Liver (tissue), 9 donors: ENCODE data around the gene GABRG2. TPM values are rescaled to one million over a fixed set of nuclear protein-coding genes. Genes with fewer than 3 reads are reported as not detected.

Experiments used
- DNase-seq: peaks from one replicate; pipeline ENCODE4 v3.0.0-alpha.2; 2017; ENCODE audit warnings: low spot score
- H3K27ac ChIP-seq, 2 donors: one replicate each; pipeline ENCODE4 v1.7.0; 2013; ENCODE audit warnings: inconsistent platforms in 2 of 2, low read length in 2 of 2, control low read depth in 1 of 2, low read depth in 1 of 2, mild to moderate bottlenecking in 1 of 2
- H3K27me3 ChIP-seq, 4 donors: one replicate each; pipeline versions ENCODE4 v1.6.1 to v1.7.0; 2013; ENCODE audit warnings: low read length in 3 of 4, inconsistent platforms in 1 of 4, mild to moderate bottlenecking in 1 of 4, moderate library complexity in 1 of 4; ENCODE audit not compliant: control insufficient read depth in 4 of 4, insufficient read depth in 4 of 4
- H3K36me3 ChIP-seq, 4 donors: one replicate each; pipeline versions ENCODE4 v1.6.1 to v1.7.0; 2013; ENCODE audit warnings: low read length in 3 of 4, mild to moderate bottlenecking in 3 of 4, low read depth in 1 of 4, moderate library complexity in 1 of 4; ENCODE audit not compliant: control insufficient read depth in 4 of 4, insufficient read depth in 3 of 4
- H3K4me1 ChIP-seq, 4 donors: one replicate each; pipeline versions ENCODE4 v1.6.1 to v1.7.0; 2013; ENCODE audit warnings: low read length in 3 of 4, mild to moderate bottlenecking in 3 of 4, moderate library complexity in 1 of 4; ENCODE audit not compliant: control insufficient read depth in 4 of 4, insufficient read depth in 4 of 4
- H3K4me3 ChIP-seq, 3 donors: one replicate each; pipeline versions ENCODE4 v1.6.1 to v1.7.0; 2013; ENCODE audit warnings: low read length in 3 of 3, control low read depth in 1 of 3, low read depth in 1 of 3, mild to moderate bottlenecking in 1 of 3
- H3K9ac ChIP-seq, 2 donors: one replicate each; pipeline ENCODE4 v1.7.0; 2013; ENCODE audit warnings: low read length in 2 of 2, mild to moderate bottlenecking in 2 of 2, moderate library complexity in 2 of 2, control low read depth in 1 of 2, low read depth in 1 of 2
- H3K9me3 ChIP-seq, 4 donors: one replicate each; pipeline versions ENCODE4 v1.6.1 to v1.7.0; 2013; ENCODE audit warnings: low read length in 3 of 4; ENCODE audit not compliant: control insufficient read depth in 4 of 4
- EGR1 ChIP-seq, 2 donors: IDR thresholded peaks; 2 replicates each; pipeline ENCODE4 v1.6.1; 2016 to 2018; ENCODE audit warnings: antibody characterized with exemption in 2 of 2, low read depth in 2 of 2
- FOXA1 ChIP-seq: IDR thresholded peaks from 2 replicates; pipeline ENCODE4 v1.6.1; 2016; ENCODE audit warnings: antibody characterized with exemption
- FOXA2 ChIP-seq: IDR thresholded peaks from 2 replicates; pipeline ENCODE4 v1.6.1; 2016; ENCODE audit warnings: antibody characterized with exemption
- GABPA ChIP-seq, 2 donors: IDR thresholded peaks in 1 of 2; conservative IDR thresholded peaks in 1 of 2; 2 replicates each; pipeline ENCODE4 v1.6.1; 2016; ENCODE audit warnings: antibody characterized with exemption in 2 of 2, mild to moderate bottlenecking in 1 of 2, moderate library complexity in 1 of 2
- HNF4A ChIP-seq, 2 donors: conservative IDR thresholded peaks; 2 replicates each; pipeline ENCODE4 v1.6.1; 2016; ENCODE audit warnings: antibody characterized with exemption in 2 of 2, mild to moderate bottlenecking in 2 of 2
- HNF4G ChIP-seq: IDR thresholded peaks from 2 replicates; pipeline ENCODE4 v1.6.1; 2016; ENCODE audit warnings: antibody characterized with exemption
- JUND ChIP-seq, 2 donors: IDR thresholded peaks; 2 replicates each; pipeline ENCODE4 v1.6.1; 2016; ENCODE audit warnings: antibody characterized with exemption in 2 of 2
- NR2F2 ChIP-seq: IDR thresholded peaks from 2 replicates; pipeline ENCODE4 v1.6.1; 2016; ENCODE audit warnings: antibody characterized with exemption
- RAD21 ChIP-seq, 2 donors: IDR thresholded peaks; 2 replicates each; pipeline ENCODE4 v1.6.1; 2016; ENCODE audit warnings: antibody characterized with exemption in 2 of 2, mild to moderate bottlenecking in 2 of 2
- RXRA ChIP-seq, 2 donors: IDR thresholded peaks; 2 replicates each; pipeline ENCODE4 v1.6.1; 2017 to 2018; ENCODE audit warnings: antibody characterized with exemption in 2 of 2, mild to moderate bottlenecking in 1 of 2
- SP1 ChIP-seq: IDR thresholded peaks from 2 replicates; pipeline ENCODE4 v1.6.1; 2018; ENCODE audit warnings: antibody characterized with exemption, mild to moderate bottlenecking
- TAF1 ChIP-seq: conservative IDR thresholded peaks from 2 replicates; pipeline ENCODE4 v1.6.1; 2016; ENCODE audit warnings: antibody characterized with exemption, mild to moderate bottlenecking
- YY1 ChIP-seq: IDR thresholded peaks from 2 replicates; pipeline ENCODE4 v1.6.1; 2016; ENCODE audit warnings: antibody characterized with exemption, mild to moderate bottlenecking
- WGBS: extraction: QIAGEN DNeasy Blood & Tissue Kit; methylation state at CpG from one replicate; pipeline ENCODE4 v1.1.7; 2013; 5-methylcytosine and 5-hydroxymethylcytosine counted together
- polyA plus RNA-seq, 2 donors: library from polyadenylated mRNA; stranded (reverse) in 1 of 2; unstranded in 1 of 2; fragments of 200-250 nt in 1 of 2; fragments of >200 nt in 1 of 2; fragmentation: Nextera tagmentation in 1 of 2; extraction: Ambion mirVana in 1 of 2; gene quantifications; one replicate each; pipeline versions ENCODE4 v1.2.1 to v1.2.3, GENCODE V29; 2013 to 2015
- total RNA-seq, 2 donors: library from RNA; depleted of rRNA; stranded (reverse); fragments of >200 nt; gene quantifications; one replicate each; pipeline ENCODE4 v1.2.3, GENCODE V29; 2014
- TF ChIP-seq, protein P1 (sequence below): IDR thresholded peaks from 2 replicates; pipeline ENCODE4 v1.6.1; 2016; ENCODE audit warnings: antibody characterized with exemption
- TF ChIP-seq, protein P2 (sequence below): IDR thresholded peaks from 2 replicates; pipeline ENCODE4 v1.6.1; 2016; ENCODE audit warnings: antibody characterized with exemption, mild to moderate bottlenecking
- TF ChIP-seq, protein P3 (sequence below): fragments of 150-350 bp; IDR thresholded peaks from 2 replicates; pipeline ENCODE4 v1.5.1; 2017; ENCODE audit warnings: improper control_type of control experiment, low read depth, low read length; ENCODE audit not compliant: missing input control
- TF ChIP-seq, protein P4 (sequence below): IDR thresholded peaks from 2 replicates; pipeline ENCODE4 v1.6.1; 2016; ENCODE audit warnings: antibody characterized with exemption
- TF ChIP-seq, protein P5 (sequence below): IDR thresholded peaks from 2 replicates; pipeline ENCODE4 v1.6.1; 2016; ENCODE audit warnings: antibody characterized with exemption
- donor health status: healthy.
- donor health status: healthy.
- donor health status: healthy.
- donor health status: healthy.
- donor health status: healthy.

GABRG2 gene
- total and polyA plus RNA-seq, 4 donors: under 0.01 TPM; not detected in 3

DNA sequence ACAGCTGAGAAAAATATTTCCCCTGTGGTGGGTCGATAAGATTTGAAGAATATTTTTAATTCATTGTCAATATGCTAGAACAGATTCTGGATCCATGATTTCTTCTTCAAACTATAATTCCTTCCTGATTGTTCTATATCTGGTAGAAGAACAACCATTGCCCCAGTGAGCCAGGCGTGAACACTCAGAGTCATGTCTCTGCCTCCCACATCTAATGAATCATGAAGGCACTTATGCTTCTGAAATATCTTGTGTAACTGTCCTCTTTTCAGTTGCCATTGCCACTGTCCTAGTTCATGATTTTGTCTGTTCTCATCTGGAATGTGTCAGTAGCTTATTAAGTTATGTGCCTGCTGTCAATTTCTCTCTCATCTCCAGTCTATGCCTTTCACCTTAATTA is 40.0 kb downstream of the GABRG2 start:
- WGBS: 72% methylated on average over 2 of the region's 2 CpGs
- Histone ChIP-seq H3K9ac (no peak overlapping the region), H3K27ac (no peak overlapping the region), H3K4me1 (no peaks in the 10 kb centered on the region), H3K27me3 (no peaks in the 10 kb centered on the region), H3K9me3 (no peaks in the 10 kb centered on the region), H3K4me3 (no peak overlapping the region), H3K36me3 (no peaks in the 10 kb centered on the region)
- TF ChIP-seq, protein P1, sequence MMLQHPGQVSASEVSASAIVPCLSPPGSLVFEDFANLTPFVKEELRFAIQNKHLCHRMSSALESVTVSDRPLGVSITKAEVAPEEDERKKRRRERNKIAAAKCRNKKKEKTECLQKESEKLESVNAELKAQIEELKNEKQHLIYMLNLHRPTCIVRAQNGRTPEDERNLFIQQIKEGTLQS: no peak
- TF ChIP-seq, protein P2, sequence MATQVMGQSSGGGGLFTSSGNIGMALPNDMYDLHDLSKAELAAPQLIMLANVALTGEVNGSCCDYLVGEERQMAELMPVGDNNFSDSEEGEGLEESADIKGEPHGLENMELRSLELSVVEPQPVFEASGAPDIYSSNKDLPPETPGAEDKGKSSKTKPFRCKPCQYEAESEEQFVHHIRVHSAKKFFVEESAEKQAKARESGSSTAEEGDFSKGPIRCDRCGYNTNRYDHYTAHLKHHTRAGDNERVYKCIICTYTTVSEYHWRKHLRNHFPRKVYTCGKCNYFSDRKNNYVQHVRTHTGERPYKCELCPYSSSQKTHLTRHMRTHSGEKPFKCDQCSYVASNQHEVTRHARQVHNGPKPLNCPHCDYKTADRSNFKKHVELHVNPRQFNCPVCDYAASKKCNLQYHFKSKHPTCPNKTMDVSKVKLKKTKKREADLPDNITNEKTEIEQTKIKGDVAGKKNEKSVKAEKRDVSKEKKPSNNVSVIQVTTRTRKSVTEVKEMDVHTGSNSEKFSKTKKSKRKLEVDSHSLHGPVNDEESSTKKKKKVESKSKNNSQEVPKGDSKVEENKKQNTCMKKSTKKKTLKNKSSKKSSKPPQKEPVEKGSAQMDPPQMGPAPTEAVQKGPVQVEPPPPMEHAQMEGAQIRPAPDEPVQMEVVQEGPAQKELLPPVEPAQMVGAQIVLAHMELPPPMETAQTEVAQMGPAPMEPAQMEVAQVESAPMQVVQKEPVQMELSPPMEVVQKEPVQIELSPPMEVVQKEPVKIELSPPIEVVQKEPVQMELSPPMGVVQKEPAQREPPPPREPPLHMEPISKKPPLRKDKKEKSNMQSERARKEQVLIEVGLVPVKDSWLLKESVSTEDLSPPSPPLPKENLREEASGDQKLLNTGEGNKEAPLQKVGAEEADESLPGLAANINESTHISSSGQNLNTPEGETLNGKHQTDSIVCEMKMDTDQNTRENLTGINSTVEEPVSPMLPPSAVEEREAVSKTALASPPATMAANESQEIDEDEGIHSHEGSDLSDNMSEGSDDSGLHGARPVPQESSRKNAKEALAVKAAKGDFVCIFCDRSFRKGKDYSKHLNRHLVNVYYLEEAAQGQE: no peak
- TF ChIP-seq FOXA1 (no peak), NR2F2 (no peak), FOXA2 (no peak), GABPA (IDR thresholded peaks at IDR 0.05 in 1 of 2, conservative IDR thresholded peaks at IDR 0.05 in 1 of 2) (no peak), RXRA (IDR thresholded peaks at IDR 0.05) (no peak), TAF1 (no peak), HNF4G (no peak), EGR1 (IDR thresholded peaks at IDR 0.05; ENCODE audit: low read depth in 2 of 2) (no peak), RAD21 (IDR thresholded peaks at IDR 0.05) (no peak), SP1 (no peak), HNF4A (conservative IDR thresholded peaks at IDR 0.05) (no peak), JUND (IDR thresholded peaks at IDR 0.05) (no peak), YY1 (no peak)
- TF ChIP-seq, protein P3, sequence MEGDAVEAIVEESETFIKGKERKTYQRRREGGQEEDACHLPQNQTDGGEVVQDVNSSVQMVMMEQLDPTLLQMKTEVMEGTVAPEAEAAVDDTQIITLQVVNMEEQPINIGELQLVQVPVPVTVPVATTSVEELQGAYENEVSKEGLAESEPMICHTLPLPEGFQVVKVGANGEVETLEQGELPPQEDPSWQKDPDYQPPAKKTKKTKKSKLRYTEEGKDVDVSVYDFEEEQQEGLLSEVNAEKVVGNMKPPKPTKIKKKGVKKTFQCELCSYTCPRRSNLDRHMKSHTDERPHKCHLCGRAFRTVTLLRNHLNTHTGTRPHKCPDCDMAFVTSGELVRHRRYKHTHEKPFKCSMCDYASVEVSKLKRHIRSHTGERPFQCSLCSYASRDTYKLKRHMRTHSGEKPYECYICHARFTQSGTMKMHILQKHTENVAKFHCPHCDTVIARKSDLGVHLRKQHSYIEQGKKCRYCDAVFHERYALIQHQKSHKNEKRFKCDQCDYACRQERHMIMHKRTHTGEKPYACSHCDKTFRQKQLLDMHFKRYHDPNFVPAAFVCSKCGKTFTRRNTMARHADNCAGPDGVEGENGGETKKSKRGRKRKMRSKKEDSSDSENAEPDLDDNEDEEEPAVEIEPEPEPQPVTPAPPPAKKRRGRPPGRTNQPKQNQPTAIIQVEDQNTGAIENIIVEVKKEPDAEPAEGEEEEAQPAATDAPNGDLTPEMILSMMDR: no peak
- TF ChIP-seq, protein P4, sequence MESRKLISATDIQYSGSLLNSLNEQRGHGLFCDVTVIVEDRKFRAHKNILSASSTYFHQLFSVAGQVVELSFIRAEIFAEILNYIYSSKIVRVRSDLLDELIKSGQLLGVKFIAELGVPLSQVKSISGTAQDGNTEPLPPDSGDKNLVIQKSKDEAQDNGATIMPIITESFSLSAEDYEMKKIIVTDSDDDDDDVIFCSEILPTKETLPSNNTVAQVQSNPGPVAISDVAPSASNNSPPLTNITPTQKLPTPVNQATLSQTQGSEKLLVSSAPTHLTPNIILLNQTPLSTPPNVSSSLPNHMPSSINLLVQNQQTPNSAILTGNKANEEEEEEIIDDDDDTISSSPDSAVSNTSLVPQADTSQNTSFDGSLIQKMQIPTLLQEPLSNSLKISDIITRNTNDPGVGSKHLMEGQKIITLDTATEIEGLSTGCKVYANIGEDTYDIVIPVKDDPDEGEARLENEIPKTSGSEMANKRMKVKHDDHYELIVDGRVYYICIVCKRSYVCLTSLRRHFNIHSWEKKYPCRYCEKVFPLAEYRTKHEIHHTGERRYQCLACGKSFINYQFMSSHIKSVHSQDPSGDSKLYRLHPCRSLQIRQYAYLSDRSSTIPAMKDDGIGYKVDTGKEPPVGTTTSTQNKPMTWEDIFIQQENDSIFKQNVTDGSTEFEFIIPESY: no peak
- TF ChIP-seq, protein P5, sequence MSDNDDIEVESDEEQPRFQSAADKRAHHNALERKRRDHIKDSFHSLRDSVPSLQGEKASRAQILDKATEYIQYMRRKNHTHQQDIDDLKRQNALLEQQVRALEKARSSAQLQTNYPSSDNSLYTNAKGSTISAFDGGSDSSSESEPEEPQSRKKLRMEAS: no peak
- DNase-seq: no peak
